ENCODE measurements around the gene MICA. TPM values are rescaled to one million over a fixed set of nuclear protein-coding genes. Genes with fewer than 3 reads are reported as not detected.
A peak's percentile ranks its signal among the peaks of the same experiment; 100 is the strongest.

Gene MICA
- total RNA-seq, 1 experiment from 2014 or later, result 35.0 TPM

- Histone ChIP-seq H3F3A (ENCODE audit: low read length, unreplicated experiment) (no peaks in the 10 kb centered on the region), H3K36me3 (ENCODE audit: low read depth, low read length) (no peaks in the 10 kb centered on the region), H3K9me2 (replicated peaks; ENCODE audit: low read length) (no peaks in the 10 kb centered on the region), H3K4me3 (ENCODE audit: low read length) (peak overlapping the region; percentile 97), H3K9ac (ENCODE audit: low read length) (peak overlapping the region; percentile 86), H3K4me1 (ENCODE audit: insufficient read depth, low read length) (peaks cover 40% of the 10 kb centered on the region), H2AFZ (ENCODE audit: low read length) (peak overlapping the region; percentile 96), H3K9me3 (ENCODE audit: low read length) (no peaks in the 10 kb centered on the region), H3K79me2 (ENCODE audit: low read length) (peaks cover 54% of the 10 kb centered on the region), H3K27ac (ENCODE audit: low read length) (peak overlapping the region; percentile 65), H3K27me3 (ENCODE audit: low read length) (no peaks in the 10 kb centered on the region), H3K4me2 (ENCODE audit: low read length) (peak overlapping the region; percentile 91), H4K20me1 (ENCODE audit: low read length) (0 out of 2 replicates have a peak, but pooled peaks cover 6% of the 10 kb centered on the region)
- ChIA-PET POLR2A (ENCODE audit: unreplicated experiment) (interaction anchor here (0.5 to 0.7 kb wide), 2 partner anchors 99 to 100 kb away, joined by 5 to 16 read pairs; no protein-coding TSS in a partner anchor), CTCF (interaction anchor here (0.6 to 3.2 kb wide), 2 partner anchors 42 to 242 kb away, joined by 4 to 15 read pairs; partner anchors contain the start of gene CCHCR1)
- peak; percentile 55 for ATAC-seq
- TSS peak; percentile 60 for BruUV-seq (replicated peaks)
- intact Hi-C loops (cut with micrococcal nuclease), result loop anchor here (5.0 kb wide), 1 partner anchor 92 kb away; no protein-coding TSS in a partner anchor
- TF ChIP-seq EZH2phosphoT487 (IDR thresholded peaks at IDR 0.05; ENCODE audit: borderline replicate concordance, low read length) (no peak), EZH2 (IDR thresholded peaks at IDR 0.05; ENCODE audit: low read length, unreplicated experiment) (no peak), CTCF (conservative IDR thresholded peaks at IDR 0.05; ENCODE audit: low read depth, low read length) (peak; percentile 94)
- DNase-seq, result peak; percentile 90
Measured at GRCh38 chr6:31399589-31400466, 3.6 kb upstream of the MICA start.

GRCh38 chr6:31400467-31401289 is 2.7 kb upstream of the MICA start:
- H3K4me2 ChIP-seq (ENCODE audit: low read length), result peak overlapping the region; percentile 91
- peak overlapping the region; percentile 86 for H3K9ac ChIP-seq (ENCODE audit: low read length)
- peaks cover 58% of the 10 kb centered on the region for H3K79me2 ChIP-seq (ENCODE audit: low read length)
- peak; percentile 9 for ATAC-seq
- ChIA-PET POLR2A (ENCODE audit: unreplicated experiment) (interaction anchor here (0.6 kb wide), 1 partner anchor 804 kb away, joined by 3 read pairs; no protein-coding TSS in a partner anchor), CTCF (interaction anchor here (0.7 to 3.2 kb wide), 2 partner anchors 41 to 390 kb away, joined by 5 to 15 read pairs; no protein-coding TSS in a partner anchor)
- intact Hi-C loops (cut with micrococcal nuclease), result loop anchor here (5.0 kb wide), 1 partner anchor 92 kb away; no protein-coding TSS in a partner anchor
- H3K27me3 ChIP-seq (ENCODE audit: low read length), result no peaks in the 10 kb centered on the region
- BruUV-seq (replicated peaks), result no TSS peak
- peak overlapping the region; percentile 96 for H2AFZ ChIP-seq (ENCODE audit: low read length)
- TF ChIP-seq EZH2phosphoT487 (IDR thresholded peaks at IDR 0.05; ENCODE audit: borderline replicate concordance, low read length) (no peak), CTCF (conservative IDR thresholded peaks at IDR 0.05; ENCODE audit: low read depth, low read length) (no peak), EZH2 (IDR thresholded peaks at IDR 0.05; ENCODE audit: low read length, unreplicated experiment) (no peak)
- H3F3A ChIP-seq (ENCODE audit: low read length, unreplicated experiment), result no peaks in the 10 kb centered on the region
- peaks cover 42% of the 10 kb centered on the region for H3K4me1 ChIP-seq (ENCODE audit: insufficient read depth, low read length)
- H3K27ac ChIP-seq (ENCODE audit: low read length), result peak overlapping the region; percentile 65
- H4K20me1 ChIP-seq (ENCODE audit: low read length), result peaks cover 8% of the 10 kb centered on the region; the same call in 1 of the 2 replicates
- H3K36me3 ChIP-seq (ENCODE audit: low read depth, low read length), result no peaks in the 10 kb centered on the region
- H3K9me2 ChIP-seq (replicated peaks; ENCODE audit: low read length), result no peaks in the 10 kb centered on the region
- peak; percentile 65 for DNase-seq
- H3K9me3 ChIP-seq (ENCODE audit: low read length), result no peaks in the 10 kb centered on the region
- peak overlapping the region; percentile 97 for H3K4me3 ChIP-seq (ENCODE audit: low read length)
